ENCODE results near the gene TRAM2. TPM values are rescaled to one million over a fixed set of nuclear protein-coding genes. Genes with fewer than 3 reads are reported as not detected.

TRAM2 gene, protein sequence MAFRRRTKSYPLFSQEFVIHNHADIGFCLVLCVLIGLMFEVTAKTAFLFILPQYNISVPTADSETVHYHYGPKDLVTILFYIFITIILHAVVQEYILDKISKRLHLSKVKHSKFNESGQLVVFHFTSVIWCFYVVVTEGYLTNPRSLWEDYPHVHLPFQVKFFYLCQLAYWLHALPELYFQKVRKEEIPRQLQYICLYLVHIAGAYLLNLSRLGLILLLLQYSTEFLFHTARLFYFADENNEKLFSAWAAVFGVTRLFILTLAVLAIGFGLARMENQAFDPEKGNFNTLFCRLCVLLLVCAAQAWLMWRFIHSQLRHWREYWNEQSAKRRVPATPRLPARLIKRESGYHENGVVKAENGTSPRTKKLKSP
- total RNA-seq, result 84.1 and 90.4 TPM in 2 replicates

DNA sequence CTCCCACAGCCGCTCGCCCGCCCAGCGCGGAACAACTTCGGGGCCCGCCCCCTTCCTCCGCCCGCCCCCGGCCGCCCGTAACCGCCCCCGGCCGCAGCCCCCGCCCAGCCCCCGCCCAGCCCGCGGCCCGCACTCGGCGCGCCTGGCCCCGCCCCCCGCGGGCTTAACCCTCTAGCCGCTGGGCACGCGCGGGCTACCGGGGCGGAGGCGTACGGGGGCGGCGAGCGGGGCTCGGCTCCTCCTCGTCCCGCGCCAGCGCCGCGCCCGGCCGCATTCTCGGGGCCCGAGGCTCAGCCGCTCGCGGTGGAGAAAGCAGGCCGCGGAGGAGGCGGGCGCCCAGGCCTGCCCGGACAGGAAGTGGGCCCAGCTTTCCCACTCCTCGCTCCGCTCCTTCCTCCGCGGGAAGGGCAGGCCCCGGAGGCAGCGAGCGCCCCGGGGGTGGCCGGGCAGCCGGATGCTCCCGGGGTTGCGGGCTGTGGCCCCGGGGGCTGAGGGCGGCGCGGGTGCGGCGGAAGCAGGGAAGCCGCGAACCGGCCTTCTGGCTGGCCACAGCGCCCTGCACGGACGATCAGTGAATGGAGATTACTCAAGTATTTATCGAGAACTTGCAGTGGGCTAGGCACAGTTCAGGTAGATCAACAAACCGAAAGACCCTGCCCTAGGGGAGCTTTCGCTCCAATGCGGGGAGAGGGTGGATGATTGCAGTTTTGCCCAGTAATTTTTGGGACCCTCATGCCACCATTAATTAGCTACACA, at the start of gene TRAM2:
TSS of gene TRAM2 (minus strand) at position 39 of the 756 bp plus-strand sequence. CDS start 145 bp downstream, outside the sequence.

Other genes with a start within 250 kb of the TRAM2 start
- 4.2 and 4.5 TPM in 2 replicates for gene PAQR8, start 214.9 kb downstream of the TRAM2 start, total RNA-seq
- gene EFHC1, start 156.7 kb downstream of the TRAM2 start, total RNA-seq, result 15.2 and 15.5 TPM in 2 replicates
- 36.4 and 49.8 TPM in 2 replicates for gene TMEM14A, start 94.1 kb upstream of the TRAM2 start, total RNA-seq
- gene GSTA2, start 186.4 kb upstream of the TRAM2 start, total RNA-seq, result not detected in 2 replicates
- not detected in 2 replicates for gene GSTA1, start 226.8 kb upstream of the TRAM2 start, total RNA-seq

All from bronchus fibroblast of lung (primary cell).